Measurements from ENCODE around the gene PMF1. TPM values are rescaled to one million over a fixed set of nuclear protein-coding genes. Genes with fewer than 3 reads are reported as not detected.
"Not testable (repeated sequence)": the region's sequence is repeated elsewhere in the genome, so short reads cannot be mapped to it uniquely, and the experiment has no call there.

Gene PMF1, protein sequence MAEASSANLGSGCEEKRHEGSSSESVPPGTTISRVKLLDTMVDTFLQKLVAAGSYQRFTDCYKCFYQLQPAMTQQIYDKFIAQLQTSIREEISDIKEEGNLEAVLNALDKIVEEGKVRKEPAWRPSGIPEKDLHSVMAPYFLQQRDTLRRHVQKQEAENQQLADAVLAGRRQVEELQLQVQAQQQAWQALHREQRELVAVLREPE
- total RNA-seq = 49.7 TPM

DNA sequence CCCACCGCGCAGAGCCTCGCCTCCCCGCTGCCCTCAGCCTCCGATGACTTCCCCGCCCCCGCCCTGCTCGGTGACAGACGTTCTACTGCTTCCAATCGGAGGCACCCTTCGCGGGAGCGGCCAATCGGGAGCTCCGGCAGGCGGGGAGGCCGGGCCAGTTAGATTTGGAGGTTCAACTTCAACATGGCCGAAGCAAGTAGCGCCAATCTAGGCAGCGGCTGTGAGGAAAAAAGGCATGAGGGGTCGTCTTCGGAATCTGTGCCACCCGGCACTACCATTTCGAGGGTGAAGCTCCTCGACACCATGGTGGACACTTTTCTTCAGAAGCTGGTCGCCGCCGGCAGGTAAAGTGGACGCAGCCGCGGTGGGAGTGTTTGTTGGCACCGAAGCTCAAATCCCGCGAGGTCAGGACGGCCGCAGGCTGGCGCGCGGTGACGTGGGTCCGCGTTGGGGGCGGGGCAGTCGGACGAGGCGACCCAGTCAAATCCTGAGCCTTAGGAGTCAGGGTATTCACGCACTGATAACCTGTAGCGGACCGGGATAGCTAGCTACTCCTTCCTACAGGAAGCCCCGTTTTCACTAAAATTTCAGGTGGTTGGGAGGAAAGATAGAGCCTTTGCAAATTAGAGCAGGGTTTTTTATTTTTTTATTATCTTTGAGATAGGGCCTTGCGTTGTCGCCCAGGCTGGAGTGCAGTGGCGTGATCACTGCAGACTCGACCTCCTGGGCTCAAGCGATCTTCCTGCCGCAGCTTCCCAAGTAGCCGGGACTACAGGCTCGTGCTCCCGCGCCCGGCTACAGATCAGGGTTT lies at the start of gene PMF1:
Gene PMF1 (plus strand): TSS at position 175 of the 811 bp plus-strand sequence. CDS start 9 bp downstream, at position 184.
- DNase-seq = peak; percentile 98

- DNase-seq = no peak
Observed at GRCh38 chr1:156163712-156164111, 49.1 kb upstream of the PMF1 start.

- no peak for DNase-seq
Observed at GRCh38 chr1:156164125-156164831, 48.5 kb upstream of the PMF1 start.

- DNase-seq = no peak
Observed at GRCh38 chr1:156165083-156165482, 47.7 kb upstream of the PMF1 start.

GRCh38 chr1:156167536-156167935 lies 45.3 kb upstream of the PMF1 start:
- DNase-seq = no peak

DNA sequence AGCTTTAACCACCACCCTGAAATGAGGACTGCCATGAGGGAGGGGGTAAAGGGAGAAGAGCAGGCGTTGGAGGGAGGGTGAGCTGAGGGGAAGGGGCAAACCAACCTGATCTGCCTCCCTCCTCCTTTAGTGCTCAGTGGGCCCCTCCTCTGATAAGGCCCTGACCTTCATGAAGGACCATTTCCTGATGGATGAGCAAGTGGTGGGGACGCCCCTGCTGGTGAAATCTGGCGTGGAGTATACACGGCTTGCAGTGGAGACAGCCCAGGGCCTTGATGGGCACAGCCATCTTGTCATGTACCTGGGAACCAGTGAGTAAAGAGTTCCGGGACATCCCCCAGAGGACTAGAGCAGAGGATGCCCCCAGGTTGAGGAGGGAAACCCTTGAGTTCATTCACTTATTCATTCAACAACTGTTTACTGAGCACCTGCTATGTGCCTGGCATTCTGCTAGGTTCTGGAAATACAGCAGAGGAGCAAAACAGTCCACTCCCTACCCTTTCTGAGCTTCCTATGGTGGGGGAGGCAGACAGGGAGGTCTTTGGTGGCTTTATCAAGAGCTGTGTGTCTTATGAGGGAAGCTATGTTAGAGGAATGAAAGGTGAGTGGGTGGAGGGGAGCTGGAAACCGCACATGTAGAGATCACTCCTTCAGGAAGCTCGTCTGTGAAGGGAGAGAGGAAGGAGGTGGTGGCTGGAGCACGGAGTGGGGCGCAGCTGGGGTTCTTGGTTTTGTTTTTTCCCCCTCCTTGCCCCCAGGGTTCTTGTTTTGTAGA lies 39.9 kb upstream of the PMF1 start:
- DNase-seq = no peak

- no peak for DNase-seq
Observed at GRCh38 chr1:156176610-156177210, 36.1 kb upstream of the PMF1 start.

- DNase-seq = no peak
Observed at GRCh38 chr1:156177919-156178654, 34.7 kb upstream of the PMF1 start.

DNA sequence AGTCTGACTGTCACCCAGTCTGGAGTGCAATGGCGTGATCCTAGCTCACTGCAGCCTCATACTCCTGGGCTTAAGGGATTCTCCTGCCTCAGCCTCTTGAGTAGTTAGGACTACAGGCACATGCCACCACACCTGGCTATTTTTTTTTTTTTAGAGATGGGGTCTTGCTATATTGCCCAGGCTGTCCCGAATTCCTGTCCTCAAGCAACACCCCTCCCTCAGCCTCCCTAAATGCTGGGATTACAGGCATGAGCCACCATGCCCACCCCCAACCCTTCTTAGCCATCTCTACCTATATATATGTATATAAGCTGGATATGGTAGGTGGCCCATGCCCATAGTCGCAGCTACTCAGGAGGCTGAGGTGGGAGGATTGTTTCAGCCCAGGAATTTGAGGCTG lies 32.3 kb upstream of the PMF1 start:
- no peak for DNase-seq

DNA sequence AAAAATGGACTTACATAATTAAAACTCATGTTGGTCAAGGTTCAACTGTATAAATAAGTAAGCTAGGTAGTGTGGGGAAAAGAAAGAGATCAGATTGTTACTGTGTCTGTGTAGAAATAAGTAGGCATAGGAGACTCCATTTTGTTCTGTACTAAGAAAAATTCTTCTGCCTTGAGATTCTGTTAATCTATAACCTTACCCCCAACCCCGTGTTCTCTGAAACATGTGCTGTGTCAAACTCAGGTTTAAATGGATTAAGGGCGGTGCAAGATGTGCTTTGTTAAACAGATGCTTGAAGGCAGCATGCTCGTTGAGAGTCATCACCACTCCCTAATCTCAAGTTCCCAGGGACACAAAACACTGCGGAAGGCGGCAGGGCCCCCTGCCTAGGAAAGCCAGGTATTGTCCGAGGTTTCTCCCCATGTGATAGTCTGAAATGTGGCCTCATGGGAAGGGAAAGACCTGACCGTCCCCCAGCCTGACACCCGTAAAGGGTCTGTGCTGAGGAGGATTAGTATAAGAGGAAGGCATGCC lies 31.3 kb upstream of the PMF1 start:
- not testable (repeated sequence) for DNase-seq

GRCh38 chr1:156182010-156182779 lies 30.6 kb upstream of the PMF1 start:
- not testable (repeated sequence) for DNase-seq

DNA sequence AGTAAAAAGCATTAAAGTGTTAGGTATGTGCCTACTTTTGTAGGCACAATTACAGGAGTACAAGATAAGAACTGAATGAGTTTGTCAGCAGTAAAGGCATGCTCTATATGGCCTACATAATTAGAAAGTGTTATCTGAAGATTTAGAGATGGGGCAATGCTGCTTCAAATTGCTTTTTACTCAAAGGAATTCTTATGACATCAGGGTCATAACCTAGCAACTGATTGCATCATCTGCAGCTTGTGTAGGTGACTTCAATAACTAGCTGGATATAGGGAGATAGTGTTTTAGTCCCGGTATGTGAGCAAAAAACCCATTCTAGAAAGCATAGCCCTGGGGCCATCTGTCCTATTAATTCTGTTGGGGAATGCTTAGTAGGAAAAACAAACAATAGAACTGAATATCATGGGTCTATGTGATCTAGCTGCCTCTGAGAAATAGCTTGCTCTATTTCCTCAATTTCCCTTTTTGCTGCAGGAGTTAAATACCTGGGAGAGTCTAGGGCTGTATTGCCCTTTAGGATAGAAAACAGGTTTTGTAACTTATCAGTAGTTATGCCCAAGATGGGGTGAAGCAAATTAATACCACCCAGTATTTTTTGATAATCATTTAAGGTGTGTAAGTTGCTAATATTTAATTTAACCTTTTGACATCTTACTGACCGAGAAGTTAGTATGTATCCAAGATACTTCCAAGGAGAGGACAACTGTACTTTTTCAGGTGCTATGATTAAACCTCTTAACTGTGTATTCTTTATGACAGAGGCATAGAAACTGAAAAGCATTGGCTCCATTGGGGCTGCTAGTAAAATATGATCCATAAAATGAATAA lies 26.2 kb upstream of the PMF1 start:
- DNase-seq = not testable (repeated sequence)

DNA sequence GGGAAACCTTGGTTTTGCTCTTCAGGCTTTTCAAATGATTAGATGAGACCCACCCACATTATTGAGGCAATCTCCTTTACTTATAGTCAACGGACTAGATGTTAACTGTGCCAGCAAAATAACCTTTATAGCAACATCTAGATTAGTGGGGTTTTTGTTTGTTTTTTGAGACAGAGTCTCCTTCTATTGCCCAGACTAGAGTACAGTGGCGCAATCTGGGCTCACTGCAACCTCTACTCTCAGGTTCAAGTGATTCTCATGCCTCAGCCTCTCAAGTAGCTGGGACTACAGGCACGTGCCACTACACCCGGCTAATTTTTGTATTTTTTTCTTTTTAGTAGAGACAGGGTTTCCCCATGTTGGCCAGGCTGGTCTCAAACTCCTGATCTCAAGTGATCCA lies 22.5 kb upstream of the PMF1 start:
- DNase-seq = not testable (repeated sequence)

DNA sequence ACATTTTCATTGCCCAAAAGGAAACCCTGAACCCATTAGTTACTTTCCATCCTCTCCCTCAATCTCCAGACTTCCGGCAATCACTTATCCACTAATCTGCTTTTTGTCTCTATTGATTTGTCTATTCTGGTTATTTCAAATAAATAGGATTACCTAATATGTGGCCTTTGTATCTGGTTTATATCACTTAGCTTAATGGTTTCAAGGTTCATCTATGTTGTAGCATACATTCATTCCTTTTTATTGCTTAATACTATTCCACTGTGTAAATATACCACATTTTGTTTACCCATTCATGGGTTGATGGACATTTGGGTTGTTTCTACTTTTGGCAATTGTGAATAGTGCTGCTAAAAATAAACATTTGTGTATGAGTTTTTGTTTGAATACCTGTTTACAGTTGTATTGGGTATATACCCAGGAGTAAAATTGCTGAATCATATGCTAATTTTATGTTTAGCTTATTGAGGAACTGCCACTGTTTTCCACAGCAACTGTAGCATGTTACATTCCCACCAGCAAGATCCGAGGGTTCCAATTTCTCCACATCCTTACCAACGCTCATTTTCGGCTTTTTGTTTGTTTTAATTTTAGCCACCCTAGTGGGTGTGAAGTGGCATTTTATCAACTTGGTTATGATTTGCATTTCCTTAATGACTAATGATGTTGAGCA lies 21.4 kb upstream of the PMF1 start:
- no peak for DNase-seq

DNA sequence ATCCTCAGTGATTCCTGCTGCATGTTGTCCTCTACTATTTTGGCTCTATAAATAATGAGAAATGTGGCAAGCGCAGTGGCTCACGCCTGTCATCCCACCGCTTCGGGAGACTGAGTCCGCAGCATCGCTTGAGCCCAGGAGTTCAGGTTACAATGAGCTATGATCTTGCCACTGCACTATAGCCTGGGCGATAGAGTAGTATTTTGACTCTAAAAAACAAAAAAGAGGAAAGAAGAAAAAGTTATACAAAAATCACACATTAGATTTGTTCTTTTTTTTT lies 19.7 kb upstream of the PMF1 start:
- DNase-seq = no peak

- DNase-seq = peak; percentile 100
Observed at GRCh38 chr1:156193488-156194299, 19.1 kb upstream of the PMF1 start, which contains the start of gene SLC25A44. SLC25A44 (plus strand) TSS chr1:156194104; CDS start chr1:156199848, 5,744 bp downstream.

DNA sequence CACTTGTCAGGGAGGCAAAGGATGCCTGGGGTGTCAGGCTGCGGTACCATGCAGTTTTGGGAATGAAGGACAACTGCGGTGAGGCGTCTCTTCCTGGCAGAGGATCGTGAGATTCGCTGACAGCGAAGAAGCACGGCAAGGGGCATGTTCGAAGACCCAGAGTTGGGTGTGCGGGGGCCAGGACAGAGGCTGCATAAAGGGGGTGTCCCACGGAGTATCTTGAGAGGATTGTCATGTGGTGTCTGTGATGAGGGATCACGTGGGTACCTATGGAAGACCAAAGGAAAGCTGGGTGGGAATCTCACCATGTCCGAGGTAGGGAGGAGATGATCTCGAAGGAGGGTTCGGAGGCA lies 18.5 kb upstream of the PMF1 start:
- DNase-seq = no peak

DNA sequence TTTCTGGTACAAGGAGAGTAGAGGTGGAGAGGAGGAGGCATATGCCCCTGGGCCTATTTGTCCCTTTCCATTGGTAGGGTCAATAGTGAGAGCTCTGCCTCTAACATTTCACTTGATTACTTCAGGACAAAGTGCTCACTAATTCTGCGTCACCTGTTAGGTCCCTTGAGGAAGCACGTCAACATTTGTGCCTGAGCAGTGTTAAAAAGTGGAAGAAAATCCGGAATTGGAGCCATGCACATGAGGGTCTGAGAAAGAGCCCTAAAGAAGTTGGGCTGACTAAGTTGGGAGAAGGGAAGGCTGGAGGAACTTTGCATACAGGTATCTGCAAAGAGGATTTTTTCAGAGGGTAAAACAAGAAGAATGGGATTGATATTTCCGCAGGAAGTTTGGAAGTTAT lies 17.0 kb upstream of the PMF1 start:
- no peak for DNase-seq

All from tongue (tissue), 2 donors.